ENCODE results near the gene NPIPB8.
"Not testable (repeated sequence)": the region's sequence is repeated elsewhere in the genome, so short reads cannot be mapped to it uniquely, and the experiment has no call there.

The NPIPB8 gene

GRCh38 chr16:28637765-28638164, at the start of gene NPIPB8:
NPIPB8 (plus strand) TSS chr16:28638065; CDS start chr16:28638361, 296 bp downstream.
- not testable (repeated sequence) for DNase-seq (ENCODE audit: low spot score)

GRCh38 chr16:28589069-28589468, 48.8 kb upstream of the NPIPB8 start:
- no peak for DNase-seq (ENCODE audit: low spot score)

- no peak for DNase-seq (ENCODE audit: low spot score)
Measured at GRCh38 chr16:28589930-28590329, 47.9 kb upstream of the NPIPB8 start.

DNA sequence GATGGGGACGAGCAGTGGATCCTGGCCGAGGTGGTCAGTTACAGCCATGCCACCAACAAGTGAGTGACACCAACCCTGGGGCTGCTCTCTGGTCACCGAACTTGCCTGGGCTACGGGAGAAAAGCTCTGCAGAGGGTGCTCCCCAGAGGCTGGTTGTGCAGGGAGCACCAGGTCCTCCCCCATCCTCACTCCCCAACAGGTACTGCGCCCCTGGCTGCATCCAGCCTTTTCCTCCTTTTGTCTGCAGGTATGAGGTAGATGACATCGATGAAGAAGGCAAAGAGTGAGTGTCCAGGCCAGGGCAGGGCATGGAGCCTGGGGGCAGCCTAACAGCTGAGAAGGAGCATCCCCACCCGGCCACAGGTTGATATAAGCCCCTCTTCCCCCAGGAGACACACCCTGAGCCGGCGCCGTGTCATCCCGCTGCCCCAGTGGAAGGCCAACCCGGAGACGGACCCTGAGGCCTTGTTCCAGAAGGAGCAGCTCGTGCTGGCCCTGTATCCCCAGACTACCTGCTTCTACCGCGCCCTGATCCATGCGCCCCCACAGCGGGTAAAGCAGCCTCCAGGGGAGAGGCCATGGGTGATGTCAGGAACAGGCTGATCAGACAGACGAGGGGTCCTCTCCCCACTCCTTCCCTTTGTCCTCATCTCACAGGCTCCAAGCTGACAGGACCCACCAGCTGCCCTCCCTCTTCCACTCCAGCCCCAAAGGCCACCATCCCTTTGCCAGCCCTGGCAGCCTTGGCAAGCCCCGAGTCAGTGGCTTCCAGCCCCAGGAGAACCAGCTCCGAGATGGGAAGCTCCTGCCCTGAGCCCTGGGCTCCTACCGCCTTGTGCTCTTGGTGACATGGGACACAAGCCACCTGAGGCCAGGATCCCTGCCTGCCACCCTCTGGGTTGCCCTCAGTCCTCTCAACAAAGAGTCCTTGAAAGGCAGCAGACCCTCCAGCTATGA, 47.2 kb upstream of the NPIPB8 start:
- no peak for DNase-seq (ENCODE audit: low spot score)

DNA sequence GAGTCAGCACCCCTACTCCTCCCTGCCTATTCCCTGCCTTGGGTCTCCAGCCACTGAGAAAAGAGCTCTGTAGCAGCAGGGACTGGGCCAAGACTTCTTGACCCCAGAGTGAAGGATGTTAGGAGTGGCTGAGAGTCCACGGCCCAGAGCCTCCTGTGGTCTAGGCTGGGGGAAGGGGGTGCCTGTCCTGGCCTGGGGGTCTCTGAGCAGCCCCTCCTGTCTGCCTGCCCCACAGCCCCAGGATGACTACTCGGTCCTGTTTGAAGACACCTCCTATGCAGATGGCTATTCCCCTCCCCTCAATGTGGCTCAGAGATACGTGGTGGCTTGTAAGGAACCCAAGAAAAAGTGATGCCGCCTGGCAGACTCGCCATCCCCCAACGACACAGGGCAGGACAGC, 46.5 kb upstream of the NPIPB8 start:
- no peak for DNase-seq (ENCODE audit: low spot score)

GRCh38 chr16:28592511-28592910, 45.4 kb upstream of the NPIPB8 start:
- no peak for DNase-seq (ENCODE audit: low spot score)

- no peak for DNase-seq (ENCODE audit: low spot score)
Measured at GRCh38 chr16:28592979-28593553, 44.8 kb upstream of the NPIPB8 start.

DNA sequence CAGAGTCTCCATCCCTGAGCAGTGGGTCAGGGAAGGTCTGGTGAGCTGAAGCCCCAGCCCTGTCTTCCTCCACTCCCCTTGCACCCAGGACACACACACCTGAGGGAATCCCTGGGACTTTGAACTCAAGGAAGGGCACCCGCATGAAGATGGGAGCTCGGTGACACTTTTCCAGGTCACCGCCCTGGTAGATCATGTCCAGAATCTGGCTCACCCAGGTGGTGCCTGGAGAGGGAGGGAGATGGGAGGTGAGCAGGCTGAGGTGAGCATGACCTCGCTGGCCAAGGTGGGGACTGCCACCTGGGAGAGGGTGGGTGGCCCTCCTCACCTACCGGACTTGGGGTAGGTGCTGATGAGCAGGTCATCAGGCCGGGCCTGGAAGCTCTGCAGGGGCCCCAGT, 42.4 kb upstream of the NPIPB8 start:
- DNase-seq (ENCODE audit: low spot score): not testable (repeated sequence)

DNA sequence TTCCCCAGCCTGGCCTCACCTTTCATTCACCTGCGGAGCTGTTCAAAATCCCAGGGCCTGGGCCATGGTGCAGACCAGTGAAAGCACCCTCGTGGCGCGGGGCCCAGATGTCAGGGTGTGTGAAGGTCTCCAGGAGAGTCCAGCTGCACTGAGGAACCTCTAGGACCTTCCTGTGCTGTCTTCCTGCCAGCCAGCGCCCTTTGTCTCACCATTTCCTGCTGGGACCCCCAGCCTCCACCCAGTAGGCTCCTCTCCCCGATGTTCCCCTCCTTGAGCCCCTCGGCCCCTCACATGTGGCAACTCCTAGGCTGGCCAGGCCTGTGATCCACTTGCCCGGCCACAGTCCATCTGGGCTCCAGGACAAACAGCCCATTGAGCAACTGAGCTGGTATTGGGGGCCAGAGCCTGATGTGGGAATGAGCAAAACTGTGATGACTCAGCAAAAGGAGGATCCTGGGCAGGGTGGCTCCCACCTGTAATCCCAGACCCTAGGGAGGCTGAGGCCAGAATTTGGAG, 41.7 kb upstream of the NPIPB8 start:
- no peak for DNase-seq (ENCODE audit: low spot score)

DNA sequence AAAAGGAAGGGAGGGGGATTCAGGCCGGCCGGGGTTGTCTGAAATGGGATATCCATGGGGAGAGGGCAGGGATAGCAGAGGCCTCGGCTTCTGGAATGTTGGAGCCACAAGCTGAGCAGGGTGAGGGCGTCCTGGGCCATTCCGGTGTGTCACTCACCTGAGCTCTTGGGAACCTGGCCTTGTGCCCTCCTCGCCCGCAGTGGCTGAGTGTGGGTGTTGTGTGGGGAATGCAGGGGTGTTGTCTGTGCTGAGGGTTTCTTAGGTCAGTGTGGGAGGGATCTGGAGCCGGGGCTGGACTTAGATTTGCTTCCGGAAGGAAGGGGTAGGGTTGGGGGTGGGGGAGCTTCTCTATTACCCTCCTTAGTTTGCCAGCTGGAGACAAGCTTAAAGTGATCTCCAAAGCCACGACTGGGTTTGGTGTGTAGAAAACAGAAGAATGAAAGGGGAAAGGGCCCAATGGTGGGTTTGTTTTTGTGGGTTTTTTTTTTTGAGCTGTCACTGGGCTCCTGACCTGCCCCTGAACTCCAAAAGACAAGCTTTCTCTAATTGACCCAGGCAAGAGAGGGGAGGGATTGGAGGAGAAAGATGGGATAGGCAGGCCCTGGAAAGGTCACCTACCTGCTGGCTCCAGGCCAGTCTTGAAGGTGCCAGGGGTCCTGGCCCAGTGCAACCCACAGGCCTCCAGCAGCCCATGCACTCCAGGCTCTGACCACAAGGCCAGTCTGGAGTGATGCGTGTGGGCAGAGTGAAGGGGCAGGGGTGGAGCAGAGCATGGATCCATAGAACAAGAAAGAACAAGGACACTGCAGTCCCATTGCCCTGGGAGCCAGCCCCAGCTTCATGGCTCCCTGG, 40.8 kb upstream of the NPIPB8 start, which contains the start of gene SULT1A2:
SULT1A2 (minus strand) TSS at position 211 of the 852 bp plus-strand sequence. CDS start 1,120 bp downstream, outside the sequence.
- DNase-seq (ENCODE audit: low spot score): no peak

DNA sequence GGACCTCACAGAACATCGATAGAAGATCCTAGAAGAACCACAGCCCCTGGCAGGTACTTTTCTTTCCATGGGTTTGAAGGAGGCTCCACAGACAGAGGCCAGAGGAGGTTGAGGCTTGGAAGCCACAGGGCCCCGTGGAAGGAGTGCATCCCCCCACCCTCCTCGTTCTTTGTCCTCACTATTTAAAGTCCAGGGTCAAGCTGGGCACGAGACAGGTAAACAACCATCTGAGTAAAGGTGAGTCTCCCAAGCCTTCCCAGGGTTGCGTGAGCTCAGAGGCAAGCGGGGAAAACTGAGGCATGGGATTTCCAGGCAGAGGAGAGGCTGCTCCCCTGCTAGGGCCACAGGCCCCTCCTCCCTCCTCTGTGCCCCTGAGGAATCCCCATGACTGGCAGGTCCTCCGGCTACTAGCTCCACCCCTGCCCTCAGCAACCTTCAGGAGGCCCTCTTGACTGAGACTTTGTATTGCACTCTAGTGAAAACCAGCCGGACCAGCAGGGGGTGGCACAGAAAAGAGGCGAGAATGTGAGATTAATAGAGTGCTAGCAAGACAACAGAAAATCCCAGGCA, 40.1 kb upstream of the NPIPB8 start:
- no peak for DNase-seq (ENCODE audit: low spot score)

DNA sequence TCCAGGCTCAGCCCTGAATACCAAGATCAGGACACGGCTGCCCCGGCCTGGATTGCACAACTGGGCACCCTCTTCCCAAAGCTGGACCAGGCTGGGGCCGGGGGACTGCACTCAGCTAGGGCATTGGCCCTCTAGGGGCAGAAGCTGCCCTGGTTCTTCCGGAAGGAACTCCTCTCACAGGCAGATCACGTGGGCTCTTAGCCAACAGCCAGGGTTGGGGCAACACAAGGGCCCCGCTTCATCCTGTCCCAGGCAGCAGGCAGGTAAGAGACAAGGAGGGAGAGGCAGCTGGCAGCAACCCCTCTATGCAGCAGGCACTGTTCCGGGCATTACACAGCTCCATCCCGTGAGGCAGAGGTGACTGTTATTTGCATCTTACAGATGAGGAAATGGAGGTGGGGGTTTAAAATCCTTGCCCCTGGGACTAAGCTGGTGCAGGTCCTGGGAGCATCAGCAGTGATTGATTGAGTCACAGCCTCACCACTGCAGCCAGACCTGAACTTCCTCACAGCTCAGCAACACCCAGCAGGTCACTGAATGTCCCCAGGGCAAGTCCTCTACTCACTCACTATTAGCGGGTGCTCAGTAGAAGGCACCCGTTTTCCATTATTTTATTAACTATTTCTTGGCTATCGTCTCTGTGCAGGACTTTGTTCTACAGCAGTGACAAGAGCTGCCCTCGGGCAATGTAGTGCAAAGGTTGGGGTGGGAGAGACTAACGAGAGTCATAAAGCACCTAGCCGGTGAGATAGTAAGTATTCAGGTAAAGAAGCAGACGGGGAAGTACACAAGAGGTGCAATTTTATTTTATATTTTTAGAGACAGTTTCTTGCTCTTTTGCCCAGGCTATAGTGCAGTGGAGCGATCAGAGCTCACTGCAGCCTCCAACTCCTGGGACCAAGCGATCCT, 38.2 kb upstream of the NPIPB8 start:
- not testable (repeated sequence) for DNase-seq (ENCODE audit: low spot score)

DNA sequence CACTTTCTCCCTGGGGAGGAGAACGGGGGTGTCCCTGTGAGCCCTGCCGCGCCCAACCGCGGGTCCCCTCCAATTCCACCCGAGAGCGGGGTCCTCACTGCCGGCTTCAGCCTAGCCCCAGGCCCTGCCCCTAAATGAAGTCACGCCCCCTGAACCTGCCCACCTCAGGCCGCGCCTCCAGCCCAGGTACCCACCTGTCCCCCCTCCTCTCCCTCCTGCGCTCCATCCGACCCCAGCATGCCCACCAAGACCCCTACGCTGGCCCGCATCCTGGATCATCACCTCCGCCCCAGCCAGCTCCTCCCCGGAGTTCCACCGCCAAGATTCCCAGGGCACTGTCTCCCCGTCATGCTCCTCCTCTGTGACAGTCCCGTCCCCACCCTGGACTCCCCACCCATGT, 36.9 kb upstream of the NPIPB8 start:
- DNase-seq (ENCODE audit: low spot score): not testable (repeated sequence)

DNA sequence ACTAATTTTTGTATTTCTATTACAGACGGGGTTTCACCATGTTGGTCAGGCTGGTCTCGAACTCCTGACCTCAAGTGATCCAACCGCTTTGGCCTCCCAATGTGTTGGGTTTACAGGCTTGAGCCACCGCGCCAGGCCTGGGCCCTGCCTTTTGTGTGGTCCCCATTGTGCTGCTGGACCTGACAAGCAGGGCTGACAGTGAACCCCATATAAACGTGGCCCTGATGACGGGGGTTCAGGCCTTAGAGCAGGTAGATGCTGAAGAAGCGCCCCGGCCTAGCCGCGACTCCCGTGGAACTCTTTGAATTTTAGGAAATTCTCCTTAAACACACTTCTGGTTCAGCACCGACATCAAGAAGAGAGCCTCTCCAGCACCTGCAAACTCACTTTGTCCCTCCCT, 36.3 kb upstream of the NPIPB8 start:
- DNase-seq (ENCODE audit: low spot score): not testable (repeated sequence)

GRCh38 chr16:28602062-28602461, 35.8 kb upstream of the NPIPB8 start:
- not testable (repeated sequence) for DNase-seq (ENCODE audit: low spot score)

- no peak for DNase-seq (ENCODE audit: low spot score)
Measured at GRCh38 chr16:28602529-28602928, 35.3 kb upstream of the NPIPB8 start.

GRCh38 chr16:28603381-28604185, 34.3 kb upstream of the NPIPB8 start:
- DNase-seq (ENCODE audit: low spot score): no peak

DNA sequence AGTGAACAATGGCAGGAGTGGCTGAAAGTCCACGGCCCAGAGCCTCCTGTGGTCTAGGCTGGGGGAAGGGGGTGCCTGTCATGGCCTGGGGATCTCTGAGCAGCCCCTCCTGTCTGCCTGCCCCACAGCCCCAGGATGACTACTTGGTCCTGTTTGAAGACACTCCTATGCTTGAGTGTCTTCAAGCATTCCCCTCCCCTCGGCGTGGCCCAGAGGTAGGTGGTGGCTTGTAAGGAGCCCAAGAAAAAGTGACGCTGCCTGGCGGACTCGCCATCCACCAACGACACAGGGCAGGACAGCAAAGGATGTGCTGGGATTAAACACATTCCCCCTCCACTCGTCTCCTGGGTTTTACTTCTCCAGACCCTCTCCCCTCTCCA, 33.7 kb upstream of the NPIPB8 start:
- DNase-seq (ENCODE audit: low spot score): no peak

DNA sequence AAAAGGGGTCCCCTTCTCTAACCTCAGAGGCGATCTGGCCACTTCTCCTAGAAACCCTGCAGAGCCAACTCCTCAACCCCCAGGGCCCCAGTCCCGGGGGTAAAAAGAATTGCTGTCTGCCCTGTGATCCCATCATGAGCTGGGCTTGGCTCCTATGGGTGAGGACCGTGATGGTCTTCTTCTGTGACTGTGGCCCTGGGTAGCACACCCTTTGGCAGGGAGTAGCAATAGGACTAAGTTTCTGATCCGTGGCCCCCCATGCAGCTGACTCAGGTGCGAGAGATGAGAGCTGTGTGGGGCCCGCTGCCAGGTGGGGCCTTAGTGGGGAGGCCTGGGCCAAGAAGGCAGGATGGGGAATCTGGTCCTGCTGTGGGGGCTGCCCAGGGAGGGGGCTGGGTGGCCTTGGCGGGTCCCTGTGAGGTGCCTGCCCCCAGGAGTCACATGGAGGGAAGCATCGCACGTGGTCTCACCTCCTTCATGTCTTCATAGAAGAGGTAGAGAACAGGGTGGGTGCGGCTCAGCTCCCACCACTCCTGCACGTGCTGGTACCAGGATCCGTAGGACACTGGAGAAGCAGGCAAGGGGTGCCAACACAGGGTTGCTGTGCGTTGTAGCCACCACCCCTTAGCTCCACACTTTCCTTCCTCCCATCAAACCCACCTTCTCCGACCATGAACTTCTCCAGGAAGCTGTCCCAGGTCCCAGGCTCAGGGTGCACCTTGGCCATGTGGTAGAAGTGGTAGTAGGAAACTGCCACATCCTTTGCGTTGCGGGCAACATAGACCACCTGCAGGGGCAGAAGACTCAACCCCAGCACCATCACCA, 31.4 kb upstream of the NPIPB8 start:
- no peak for DNase-seq (ENCODE audit: low spot score)
